GM21447 (cell line): ENCODE data around the gene CD300LD.
"Not testable (repeated sequence)": the region's sequence is repeated elsewhere in the genome, so short reads cannot be mapped to it uniquely, and the experiment has no call there.

ENCODE experiments used
- ATAC-seq: cut with Tn5 transposase; IDR thresholded peaks from one replicate; pipeline ENCODE4 v1.9.1; 2021; ENCODE audit not compliant: unreplicated experiment

The CD300LD gene

GRCh38 chr17:74592087-74592990, at the start of gene CD300LD:
TSS of gene CD300LD (minus strand) at chr17:74592283. CDS start at chr17:74592202, 81 bp downstream.
- no peak for ATAC-seq

- ATAC-seq: no peak
Measured at GRCh38 chr17:74641224-74641957, 49.3 kb upstream of the CD300LD start.

- no peak for ATAC-seq
Measured at GRCh38 chr17:74639704-74640151, 47.6 kb upstream of the CD300LD start.

- no peak for ATAC-seq
Measured at GRCh38 chr17:74637926-74638325, 45.8 kb upstream of the CD300LD start.

- no peak for ATAC-seq
Measured at GRCh38 chr17:74637265-74637664, 45.2 kb upstream of the CD300LD start.

GRCh38 chr17:74636541-74637085, 44.5 kb upstream of the CD300LD start:
- ATAC-seq: not testable (repeated sequence)

GRCh38 chr17:74635418-74635817, 43.3 kb upstream of the CD300LD start:
- ATAC-seq: no peak

GRCh38 chr17:74633326-74633725, 41.2 kb upstream of the CD300LD start:
- ATAC-seq: no peak

- ATAC-seq: no peak
Measured at GRCh38 chr17:74632617-74633016, 40.5 kb upstream of the CD300LD start.

- no peak for ATAC-seq
Measured at GRCh38 chr17:74631468-74632450, 39.7 kb upstream of the CD300LD start.

GRCh38 chr17:74630251-74630650, 38.2 kb upstream of the CD300LD start:
- not testable (repeated sequence) for ATAC-seq

GRCh38 chr17:74625661-74626060, 33.6 kb upstream of the CD300LD start:
- no peak for ATAC-seq

GRCh38 chr17:74624131-74624530, 32.0 kb upstream of the CD300LD start:
- no peak for ATAC-seq

GRCh38 chr17:74623693-74624093, 31.6 kb upstream of the CD300LD start, which contains the start of gene CD300E:
TSS of gene CD300E (minus strand) at chr17:74623738. CDS start at chr17:74623621, 117 bp downstream.
- no peak for ATAC-seq

GRCh38 chr17:74619077-74619673, 27.1 kb upstream of the CD300LD start:
- no peak for ATAC-seq

GRCh38 chr17:74618451-74618850, 26.4 kb upstream of the CD300LD start:
- no peak for ATAC-seq

GRCh38 chr17:74616696-74617095, 24.6 kb upstream of the CD300LD start:
- no peak for ATAC-seq

- ATAC-seq: no peak
Measured at GRCh38 chr17:74612046-74612445, 20.0 kb upstream of the CD300LD start.

GRCh38 chr17:74610108-74610507, 18.0 kb upstream of the CD300LD start:
- ATAC-seq: no peak

- ATAC-seq: no peak
Measured at GRCh38 chr17:74608511-74608910, 16.4 kb upstream of the CD300LD start.
